Right lung (tissue), 5 donors: ENCODE measurements around the gene SEMA3A. TPM values are rescaled to one million over a fixed set of nuclear protein-coding genes. Genes with fewer than 3 reads are reported as not detected.
A peak's percentile ranks its signal among the peaks of the same experiment; 100 is the strongest.
"Not testable (repeated sequence)": the region's sequence is repeated elsewhere in the genome, so short reads cannot be mapped to it uniquely, and the experiment has no call there.

Source experiments
- DNase-seq, 2 donors: peaks; one replicate each; pipeline ENCODE4 v3.0.0-alpha.2; 2013
- polyA plus RNA-seq, 5 donors: library from polyadenylated mRNA; unstranded; fragments of 120-200 nt; gene quantifications; one replicate each; pipeline versions ENCODE4 v1.2.1 to v1.2.3, GENCODE V29; 2013; ENCODE audit warnings: inconsistent platforms in 1 of 5, low replicate concordance in 1 of 5; ENCODE audit not compliant: insufficient read length in 5 of 5, insufficient read depth in 1 of 5

The SEMA3A gene
- polyA plus RNA-seq, 5 donors = 11.3 to 36.2 (median 28.2) TPM

- no peak for DNase-seq
Observed at GRCh38 chr7:84069999-84070500, 124.5 kb downstream of the SEMA3A start.

GRCh38 chr7:84069033-84069432, 125.6 kb downstream of the SEMA3A start:
- DNase-seq = no peak

- not testable (repeated sequence) for DNase-seq
Observed at GRCh38 chr7:84062489-84062901, 132.1 kb downstream of the SEMA3A start.

- no peak for DNase-seq
Observed at GRCh38 chr7:84060760-84061261, 133.8 kb downstream of the SEMA3A start.

GRCh38 chr7:84060000-84060399, 134.6 kb downstream of the SEMA3A start:
- DNase-seq = no peak

GRCh38 chr7:84058311-84059076, 136.1 kb downstream of the SEMA3A start:
- DNase-seq = no peak

- DNase-seq = no peak
Observed at GRCh38 chr7:84057576-84057975, 137.0 kb downstream of the SEMA3A start.

GRCh38 chr7:84055904-84056605, 138.5 kb downstream of the SEMA3A start:
- DNase-seq = no peak

- not testable (repeated sequence) for DNase-seq
Observed at GRCh38 chr7:84055199-84055598, 139.4 kb downstream of the SEMA3A start.

- DNase-seq = no peak
Observed at GRCh38 chr7:84049071-84049836, 145.3 kb downstream of the SEMA3A start.

- DNase-seq = no peak
Observed at GRCh38 chr7:84047085-84047484, 147.5 kb downstream of the SEMA3A start.

- DNase-seq = no peak
Observed at GRCh38 chr7:84044834-84045233, 149.8 kb downstream of the SEMA3A start.

GRCh38 chr7:84043661-84044191, 150.9 kb downstream of the SEMA3A start:
- no peak for DNase-seq

- no peak for DNase-seq
Observed at GRCh38 chr7:84042110-84042539, 152.5 kb downstream of the SEMA3A start.

- no peak for DNase-seq
Observed at GRCh38 chr7:84041649-84042048, 152.9 kb downstream of the SEMA3A start.

- no peak for DNase-seq
Observed at GRCh38 chr7:84040355-84040754, 154.2 kb downstream of the SEMA3A start.

GRCh38 chr7:84039432-84039831, 155.2 kb downstream of the SEMA3A start:
- no peak for DNase-seq

- no peak for DNase-seq
Observed at GRCh38 chr7:84027678-84028077, 166.9 kb downstream of the SEMA3A start.

GRCh38 chr7:84025332-84025927, 169.2 kb downstream of the SEMA3A start:
- peak in 1 of 2 donors; percentile 22 for DNase-seq

- DNase-seq = no peak
Observed at GRCh38 chr7:84022684-84023308, 171.8 kb downstream of the SEMA3A start.

- DNase-seq = no peak
Observed at GRCh38 chr7:84022009-84022408, 172.6 kb downstream of the SEMA3A start.
